Retinal pigment epithelial cell (primary cell): ENCODE results near the gene GRK5.

Experiments used
- DNase-seq: peaks from one replicate; pipeline ENCODE4 v3.0.0-alpha.2; 2010; ENCODE audit warnings: low read depth
- H3K4me3 ChIP-seq: 2 replicates; pipeline ENCODE4 v1.5.1; 2011; ENCODE audit warnings: mild to moderate bottlenecking, low read length, control low read depth, moderate library complexity
- CTCF ChIP-seq: conservative IDR thresholded peaks from 2 replicates; pipeline ENCODE4 v1.5.1; 2011; ENCODE audit warnings: low read depth, low read length, control low read depth, inconsistent platforms

Gene GRK5

DNA sequence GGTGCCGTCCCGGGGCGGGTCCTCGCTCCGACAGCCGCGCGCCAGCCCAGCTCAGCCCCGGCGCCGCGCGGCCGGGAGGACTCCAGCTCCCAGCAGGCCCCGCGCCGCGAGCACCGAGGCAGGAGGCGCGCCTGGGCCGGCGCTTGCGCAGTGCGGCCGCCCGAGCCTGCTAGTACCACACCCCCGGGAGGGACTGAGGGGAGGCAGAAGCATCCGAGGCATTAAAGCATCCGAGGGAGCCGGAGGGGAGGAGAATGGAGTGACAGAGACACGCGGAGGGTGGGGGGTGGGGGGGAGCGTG, at the start of gene GRK5:
TSS of gene GRK5 (plus strand) at position 206 of the 301 bp plus-strand sequence. CDS start 347 bp downstream, outside the sequence.
- DNase-seq = peak; percentile 67
- H3K4me3 ChIP-seq = peak within 1 kb of the TSS; percentile 61
- TF ChIP-seq CTCF = no peak

GRCh38 chr10:119159332-119159731, 48.0 kb upstream of the GRK5 start:
- TF ChIP-seq CTCF = no peak
- DNase-seq = no peak
- no peak overlapping the region for H3K4me3 ChIP-seq

DNA sequence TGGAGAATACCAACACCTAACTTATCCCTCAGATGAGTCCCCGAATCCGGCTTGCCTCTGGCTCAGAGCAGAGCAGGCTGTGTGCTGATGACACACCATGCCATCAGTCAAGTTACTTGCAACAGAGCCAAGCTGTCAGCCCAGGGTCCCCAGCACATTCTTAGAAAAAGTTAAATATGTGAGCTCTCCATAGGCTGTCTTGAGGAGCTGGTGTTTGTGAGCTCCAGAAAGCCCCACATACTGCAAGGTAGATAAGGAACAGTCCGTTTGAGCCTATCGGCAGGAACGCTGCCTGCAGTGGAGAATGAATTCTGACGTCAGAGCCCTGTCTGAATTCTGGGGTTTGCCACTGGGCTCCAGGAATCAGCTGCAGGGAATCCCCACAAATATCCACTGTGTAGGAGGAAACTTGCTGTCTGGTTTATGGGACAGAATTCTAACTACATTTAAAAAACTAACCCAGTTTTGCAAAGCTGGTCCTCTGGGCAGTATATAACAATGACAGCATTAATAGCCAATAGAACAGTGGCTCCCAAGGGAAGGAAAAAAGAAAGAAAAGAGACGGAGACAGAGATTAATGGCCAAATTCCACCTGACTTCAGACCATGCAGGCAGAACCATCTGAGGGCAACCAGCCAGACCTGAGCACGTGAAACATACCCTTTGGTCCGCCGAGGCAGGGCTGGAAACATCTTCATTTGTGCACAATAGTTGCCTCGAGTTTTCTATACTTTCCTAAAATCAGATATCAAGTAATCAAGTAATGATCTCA, 45.5 kb upstream of the GRK5 start:
- TF ChIP-seq CTCF = no peak
- no peak for DNase-seq
- H3K4me3 ChIP-seq = no peak overlapping the region

DNA sequence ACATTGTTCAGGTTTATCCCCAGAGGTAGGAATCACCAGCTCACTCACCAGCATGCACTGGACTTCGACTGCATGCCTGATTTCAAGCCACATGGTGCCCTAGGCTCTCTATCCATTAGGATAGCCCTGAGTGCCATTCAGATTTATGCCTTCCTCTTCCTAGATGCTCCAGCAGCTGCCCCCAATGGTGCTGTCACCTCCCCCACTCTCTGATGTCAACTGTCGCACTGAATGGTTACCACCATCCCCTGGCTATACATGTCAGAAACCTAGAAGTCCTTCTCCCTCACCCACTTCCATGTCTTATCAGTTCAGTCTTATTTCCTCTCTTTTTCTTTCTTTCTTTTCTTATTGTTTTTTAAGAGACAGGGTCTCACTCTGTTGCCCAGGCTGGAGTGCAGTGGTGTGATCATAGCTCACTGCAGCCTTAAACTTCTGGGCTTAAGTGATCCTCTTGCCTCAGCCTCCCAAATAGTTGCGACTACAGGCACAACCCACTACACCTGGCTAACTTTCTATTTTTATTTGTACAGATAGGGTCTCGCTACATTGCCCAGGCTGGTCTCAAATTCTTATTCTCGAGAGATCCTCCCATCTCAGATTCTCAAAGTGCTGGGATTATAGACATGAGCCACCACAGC, 44.8 kb upstream of the GRK5 start:
- no peak for DNase-seq
- no peak overlapping the region for H3K4me3 ChIP-seq
- TF ChIP-seq CTCF = no peak

DNA sequence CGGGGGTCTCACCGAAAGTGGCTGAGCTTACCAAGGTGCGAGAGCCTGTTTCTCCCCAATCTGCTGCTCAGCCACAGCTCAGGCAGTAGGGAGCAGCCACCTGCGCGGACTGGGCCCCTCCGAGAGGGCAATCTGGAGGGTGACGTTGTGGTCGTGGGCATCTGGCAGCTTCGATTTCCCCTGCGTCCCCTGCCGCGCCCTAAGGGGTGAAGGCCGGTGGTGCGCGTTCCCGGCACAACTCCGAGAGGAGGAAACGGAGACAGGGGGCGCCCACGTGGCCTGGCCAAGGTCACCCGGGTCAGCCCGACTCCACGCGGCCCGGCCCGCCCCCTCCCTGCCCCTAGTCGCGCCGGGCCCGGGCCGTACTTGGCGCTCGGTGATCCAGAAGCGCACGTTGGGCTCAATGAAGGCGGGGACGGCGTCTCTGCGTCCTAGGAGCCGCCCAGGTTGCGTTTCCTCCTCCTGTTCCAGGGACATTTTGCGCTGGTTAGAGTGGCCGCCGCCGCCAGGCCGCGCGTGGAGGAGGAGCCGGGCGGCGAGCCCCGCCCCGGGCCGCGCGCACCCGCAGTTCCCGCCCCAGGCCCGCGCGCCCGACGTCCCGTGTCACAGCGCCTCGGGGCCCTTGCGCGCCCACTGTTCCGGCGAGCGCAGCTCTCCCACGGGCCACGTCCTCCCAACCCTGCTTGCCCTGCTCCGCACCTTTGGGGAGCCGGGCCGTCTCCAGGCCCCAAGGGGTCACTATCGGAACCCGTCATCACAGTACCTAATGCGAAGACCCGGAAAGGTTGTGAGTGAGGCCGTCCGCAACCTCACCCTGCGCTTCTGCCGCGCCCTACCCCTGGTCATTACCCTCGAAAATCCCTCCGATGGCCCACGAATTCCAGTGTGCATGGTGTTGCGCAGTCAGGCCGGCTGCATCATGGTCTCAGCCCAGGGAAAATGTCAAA, 41.9 kb upstream of the GRK5 start, which contains the start of gene SFXN4:
TSS of gene SFXN4 (minus strand) at position 544 of the 947 bp plus-strand sequence. CDS start at position 477, 67 bp downstream.
- TF ChIP-seq CTCF = no peak
- H3K4me3 ChIP-seq = peak within 1 kb of the TSS; percentile 76
- no peak for DNase-seq

- peak overlapping the region; percentile 76 for H3K4me3 ChIP-seq
- DNase-seq = no peak
- TF ChIP-seq CTCF = no peak
Measured at GRCh38 chr10:119166118-119166500, 41.3 kb upstream of the GRK5 start.
